ENCODE results near the gene FOXN3.

GRCh38 chr14:89114109-89114508, 302.9 kb downstream of the FOXN3 start:
- TF ChIP-seq CTCF (IDR thresholded peaks at IDR 0.05) = no peak
- TF ChIP-seq POLR2A (IDR thresholded peaks at IDR 0.05) = no peak
